GM23338 (cell line): ENCODE results near the gene RPS3A. TPM values are rescaled to one million over a fixed set of nuclear protein-coding genes. Genes with fewer than 3 reads are reported as not detected.

Source experiments
- ATAC-seq: fragments of 200-7000 bp; cut with Tn5 transposase; 3 replicates; pipeline ENCODE4 v1.9.1; 2020
- DNase-seq: peaks from one replicate; pipeline ENCODE4 v3.0.0-alpha.2; 2015; ENCODE audit warnings: low spot score
- H2AFZ ChIP-seq: fragments of 200-600 bp; sonication (generic); 2 replicates; pipeline ENCODE4 v1.8.0; 2016; ENCODE audit warnings: antibody characterized with exemption, mild to moderate bottlenecking, moderate library complexity
- H3F3A ChIP-seq: fragments of 200-600 bp; sonication (generic); replicated peaks from 2 replicates; pipeline ENCODE4 v1.8.0; 2017; ENCODE audit warnings: antibody characterized with exemption, mixed run types, low read depth
- H3K27ac ChIP-seq: fragments of 200-600 bp; sonication (generic); 2 replicates; pipeline ENCODE4 v1.6.1; 2016; ENCODE audit warnings: low read depth
- H3K27me3 ChIP-seq: fragments of 200-600 bp; sonication (generic); 2 replicates; pipeline ENCODE4 v1.8.0; 2016; ENCODE audit warnings: mild to moderate bottlenecking, mixed run types, moderate library complexity; ENCODE audit not compliant: insufficient read depth
- H3K36me3 ChIP-seq: fragments of 200-600 bp; sonication (generic); 2 replicates; pipeline ENCODE4 v1.8.0; 2016; ENCODE audit warnings: mild to moderate bottlenecking; ENCODE audit not compliant: insufficient read depth
- H3K4me1 ChIP-seq: fragments of 200-600 bp; sonication (generic); 2 replicates; pipeline ENCODE4 v1.8.0; 2016; ENCODE audit warnings: mild to moderate bottlenecking, moderate library complexity; ENCODE audit not compliant: insufficient read depth
- H3K4me2 ChIP-seq: fragments of 200-600 bp; sonication (generic); 2 replicates; pipeline ENCODE4 v1.7.1; 2017; ENCODE audit warnings: mixed run types
- H3K4me3 ChIP-seq: fragments of 200-600 bp; sonication (generic); 2 replicates; pipeline ENCODE4 v1.6.1; 2016; ENCODE audit warnings: mixed run types
- H3K79me2 ChIP-seq: fragments of 200-600 bp; sonication (generic); replicated peaks from 2 replicates; pipeline ENCODE4 v1.8.0; 2017; ENCODE audit warnings: mild to moderate bottlenecking; ENCODE audit not compliant: insufficient read depth
- H3K9me2 ChIP-seq: fragments of 200-600 bp; sonication (generic); 2 replicates; pipeline ENCODE4 v1.8.0; 2017; ENCODE audit not compliant: insufficient read depth
- H4K20me1 ChIP-seq: fragments of 200-600 bp; sonication (generic); replicated peaks from 2 replicates; pipeline ENCODE4 v1.8.0; 2017; ENCODE audit warnings: mild to moderate bottlenecking; ENCODE audit not compliant: insufficient read depth
- H3K27ac Mint-ChIP-seq: 2 replicates; pipeline ENCODE4 v1.8.0; 2020; ENCODE audit warnings: inconsistent platforms, mild to moderate bottlenecking, moderate library complexity, mixed read lengths
- H3K27me3 Mint-ChIP-seq: 3 replicates; pipeline ENCODE4 v1.8.0; 2022; ENCODE audit warnings: low read depth, mild to moderate bottlenecking, moderate library complexity, mixed read lengths, inconsistent platforms; ENCODE audit not compliant: insufficient read depth, poor library complexity
- H3K36me3 Mint-ChIP-seq: 3 replicates; pipeline ENCODE4 v1.8.0; 2021; ENCODE audit warnings: low read depth, mild to moderate bottlenecking, inconsistent platforms, moderate library complexity, mixed read lengths
- H3K4me1 Mint-ChIP-seq: 3 replicates; pipeline ENCODE4 v1.8.0; 2020; ENCODE audit warnings: mild to moderate bottlenecking, inconsistent platforms, mixed read lengths
- H3K4me3 Mint-ChIP-seq: 3 replicates; pipeline ENCODE4 v1.8.0; 2021; ENCODE audit warnings: moderate library complexity, mild to moderate bottlenecking, inconsistent platforms, mixed read lengths
- H3K9me3 Mint-ChIP-seq: 3 replicates; pipeline ENCODE4 v1.8.0; 2020; ENCODE audit warnings: moderate library complexity, mild to moderate bottlenecking, inconsistent platforms, mixed read lengths
- CREB1 ChIP-seq: fragments of 250-450 bp; sonication (Bioruptor Pico); IDR thresholded peaks from 2 replicates; pipeline ENCODE4 v1.5.0; 2020; ENCODE audit warnings: low read depth, mild to moderate bottlenecking, moderate library complexity
- CTCF ChIP-seq, 2 experiments: fragments of 200-600 bp in 1 of 2; sonication (generic) in 1 of 2; conservative IDR thresholded peaks; 2 replicates each; pipeline versions ENCODE4 v1.5.1 to v1.6.1; 2016 to 2017; ENCODE audit warnings: antibody characterized with exemption in 2 of 2, low read depth in 2 of 2, mild to moderate bottlenecking in 2 of 2, moderate library complexity in 1 of 2
- EZH2 ChIP-seq: fragments of 200-600 bp; sonication (generic); IDR thresholded peaks from one replicate; pipeline ENCODE4 v1.8.0; 2017; ENCODE audit warnings: antibody characterized with exemption, mild to moderate bottlenecking, low read depth; ENCODE audit not compliant: unreplicated experiment
- EZH2phosphoT487 ChIP-seq: fragments of 200-600 bp; sonication (generic); IDR thresholded peaks from one replicate; pipeline ENCODE4 v1.8.1; 2018; ENCODE audit warnings: antibody characterized with exemption; ENCODE audit not compliant: unreplicated experiment
- JUNB ChIP-seq: IDR thresholded peaks from one replicate; pipeline ENCODE4 v1.6.1; 2016; ENCODE audit warnings: antibody characterized with exemption; ENCODE audit not compliant: unreplicated experiment
- NANOG ChIP-seq: IDR thresholded peaks from 2 replicates; pipeline ENCODE4 v1.6.1; 2016; ENCODE audit warnings: antibody characterized with exemption, borderline replicate concordance
- POLR2AphosphoS5 ChIP-seq: IDR thresholded peaks from 2 replicates; pipeline ENCODE4 v1.6.1; 2016; ENCODE audit warnings: antibody characterized with exemption, low read depth
- STAT1 ChIP-seq: IDR thresholded peaks from one replicate; pipeline ENCODE4 v1.6.1; 2016; ENCODE audit warnings: antibody characterized with exemption; ENCODE audit not compliant: unreplicated experiment
- ZNF114 ChIP-seq: fragments of 250-450 bp; sonication (Bioruptor Pico); IDR thresholded peaks from 2 replicates; pipeline ENCODE4 v1.5.0; 2020; ENCODE audit warnings: mild to moderate bottlenecking, moderate library complexity
- ZNF331 ChIP-seq: fragments of 250-450 bp; sonication (Bioruptor Pico); IDR thresholded peaks from 2 replicates; pipeline ENCODE4 v1.5.0; 2020; ENCODE audit warnings: low read depth, mild to moderate bottlenecking, moderate library complexity
- polyA plus RNA-seq: library from polyadenylated mRNA; unstranded; fragments of >200 nt; fragmentation: Nextera tagmentation; extraction: Ambion mirVana; gene quantifications from 2 replicates; pipeline ENCODE4 v1.2.1, GENCODE V29; 2016
- total RNA-seq: library from RNA; depleted of rRNA; stranded (reverse); fragments of >200 nt; shearing (Covaris generic); gene quantifications from 2 replicates; pipeline ENCODE4 v1.2.3, GENCODE V29; 2014
- TF ChIP-seq, protein P1 (sequence below): IDR thresholded peaks from 2 replicates; pipeline ENCODE4 v1.6.1; 2016; ENCODE audit warnings: antibody characterized with exemption
- TF ChIP-seq, protein P2 (sequence below): fragments of 250-450 bp; sonication (Bioruptor Pico); IDR thresholded peaks from 2 replicates; pipeline ENCODE4 v1.5.0; 2020; ENCODE audit warnings: mild to moderate bottlenecking, moderate library complexity
- TF ChIP-seq, protein P3 (sequence below): IDR thresholded peaks from one replicate; pipeline ENCODE4 v1.6.1; 2018; ENCODE audit warnings: antibody characterized with exemption; ENCODE audit not compliant: unreplicated experiment

Gene RPS3A
- total and polyA plus RNA-seq, 2 experiments from 2014 or later, result 2,486 to 3,506 TPM

DNA sequence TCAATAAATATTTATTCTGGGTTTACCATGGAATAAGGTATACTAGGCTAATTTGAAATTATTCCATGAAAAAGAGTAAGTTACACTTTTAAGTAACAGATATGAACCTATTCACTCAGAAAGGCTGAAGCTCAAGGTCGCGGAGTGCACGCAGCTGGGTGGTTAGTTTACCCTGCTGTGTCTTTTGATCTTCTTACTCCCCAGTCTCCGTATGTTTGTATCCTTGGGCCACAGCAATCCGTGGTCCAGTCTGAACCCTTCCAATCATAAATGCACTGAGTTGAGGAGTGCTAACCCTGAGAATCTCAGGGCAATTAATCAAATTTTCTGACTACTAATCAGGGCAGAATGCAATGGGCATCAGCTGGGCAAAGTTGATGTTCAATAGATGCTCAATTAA, 33.9 kb downstream of the RPS3A start:
- no peaks in the 10 kb centered on the region for H3F3A ChIP-seq

More for the DNA sequence above, 33.9 kb downstream of the RPS3A start:
- TF ChIP-seq JUNB (no peak), CREB1 (CRISPR knock-in tag) (no peak), ZNF114 (CRISPR knock-in tag) (no peak), EZH2phosphoT487 (no peak), EZH2 (no peak), NANOG (no peak), STAT1 (no peak), CTCF (conservative IDR thresholded peaks at IDR 0.05; ENCODE audit: low read depth in 2 of 2) (no peak), POLR2AphosphoS5 (no peak), ZNF331 (CRISPR knock-in tag) (no peak)
- TF ChIP-seq, protein P1, sequence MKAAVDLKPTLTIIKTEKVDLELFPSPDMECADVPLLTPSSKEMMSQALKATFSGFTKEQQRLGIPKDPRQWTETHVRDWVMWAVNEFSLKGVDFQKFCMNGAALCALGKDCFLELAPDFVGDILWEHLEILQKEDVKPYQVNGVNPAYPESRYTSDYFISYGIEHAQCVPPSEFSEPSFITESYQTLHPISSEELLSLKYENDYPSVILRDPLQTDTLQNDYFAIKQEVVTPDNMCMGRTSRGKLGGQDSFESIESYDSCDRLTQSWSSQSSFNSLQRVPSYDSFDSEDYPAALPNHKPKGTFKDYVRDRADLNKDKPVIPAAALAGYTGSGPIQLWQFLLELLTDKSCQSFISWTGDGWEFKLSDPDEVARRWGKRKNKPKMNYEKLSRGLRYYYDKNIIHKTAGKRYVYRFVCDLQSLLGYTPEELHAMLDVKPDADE, result no peak
- TF ChIP-seq, protein P2, sequence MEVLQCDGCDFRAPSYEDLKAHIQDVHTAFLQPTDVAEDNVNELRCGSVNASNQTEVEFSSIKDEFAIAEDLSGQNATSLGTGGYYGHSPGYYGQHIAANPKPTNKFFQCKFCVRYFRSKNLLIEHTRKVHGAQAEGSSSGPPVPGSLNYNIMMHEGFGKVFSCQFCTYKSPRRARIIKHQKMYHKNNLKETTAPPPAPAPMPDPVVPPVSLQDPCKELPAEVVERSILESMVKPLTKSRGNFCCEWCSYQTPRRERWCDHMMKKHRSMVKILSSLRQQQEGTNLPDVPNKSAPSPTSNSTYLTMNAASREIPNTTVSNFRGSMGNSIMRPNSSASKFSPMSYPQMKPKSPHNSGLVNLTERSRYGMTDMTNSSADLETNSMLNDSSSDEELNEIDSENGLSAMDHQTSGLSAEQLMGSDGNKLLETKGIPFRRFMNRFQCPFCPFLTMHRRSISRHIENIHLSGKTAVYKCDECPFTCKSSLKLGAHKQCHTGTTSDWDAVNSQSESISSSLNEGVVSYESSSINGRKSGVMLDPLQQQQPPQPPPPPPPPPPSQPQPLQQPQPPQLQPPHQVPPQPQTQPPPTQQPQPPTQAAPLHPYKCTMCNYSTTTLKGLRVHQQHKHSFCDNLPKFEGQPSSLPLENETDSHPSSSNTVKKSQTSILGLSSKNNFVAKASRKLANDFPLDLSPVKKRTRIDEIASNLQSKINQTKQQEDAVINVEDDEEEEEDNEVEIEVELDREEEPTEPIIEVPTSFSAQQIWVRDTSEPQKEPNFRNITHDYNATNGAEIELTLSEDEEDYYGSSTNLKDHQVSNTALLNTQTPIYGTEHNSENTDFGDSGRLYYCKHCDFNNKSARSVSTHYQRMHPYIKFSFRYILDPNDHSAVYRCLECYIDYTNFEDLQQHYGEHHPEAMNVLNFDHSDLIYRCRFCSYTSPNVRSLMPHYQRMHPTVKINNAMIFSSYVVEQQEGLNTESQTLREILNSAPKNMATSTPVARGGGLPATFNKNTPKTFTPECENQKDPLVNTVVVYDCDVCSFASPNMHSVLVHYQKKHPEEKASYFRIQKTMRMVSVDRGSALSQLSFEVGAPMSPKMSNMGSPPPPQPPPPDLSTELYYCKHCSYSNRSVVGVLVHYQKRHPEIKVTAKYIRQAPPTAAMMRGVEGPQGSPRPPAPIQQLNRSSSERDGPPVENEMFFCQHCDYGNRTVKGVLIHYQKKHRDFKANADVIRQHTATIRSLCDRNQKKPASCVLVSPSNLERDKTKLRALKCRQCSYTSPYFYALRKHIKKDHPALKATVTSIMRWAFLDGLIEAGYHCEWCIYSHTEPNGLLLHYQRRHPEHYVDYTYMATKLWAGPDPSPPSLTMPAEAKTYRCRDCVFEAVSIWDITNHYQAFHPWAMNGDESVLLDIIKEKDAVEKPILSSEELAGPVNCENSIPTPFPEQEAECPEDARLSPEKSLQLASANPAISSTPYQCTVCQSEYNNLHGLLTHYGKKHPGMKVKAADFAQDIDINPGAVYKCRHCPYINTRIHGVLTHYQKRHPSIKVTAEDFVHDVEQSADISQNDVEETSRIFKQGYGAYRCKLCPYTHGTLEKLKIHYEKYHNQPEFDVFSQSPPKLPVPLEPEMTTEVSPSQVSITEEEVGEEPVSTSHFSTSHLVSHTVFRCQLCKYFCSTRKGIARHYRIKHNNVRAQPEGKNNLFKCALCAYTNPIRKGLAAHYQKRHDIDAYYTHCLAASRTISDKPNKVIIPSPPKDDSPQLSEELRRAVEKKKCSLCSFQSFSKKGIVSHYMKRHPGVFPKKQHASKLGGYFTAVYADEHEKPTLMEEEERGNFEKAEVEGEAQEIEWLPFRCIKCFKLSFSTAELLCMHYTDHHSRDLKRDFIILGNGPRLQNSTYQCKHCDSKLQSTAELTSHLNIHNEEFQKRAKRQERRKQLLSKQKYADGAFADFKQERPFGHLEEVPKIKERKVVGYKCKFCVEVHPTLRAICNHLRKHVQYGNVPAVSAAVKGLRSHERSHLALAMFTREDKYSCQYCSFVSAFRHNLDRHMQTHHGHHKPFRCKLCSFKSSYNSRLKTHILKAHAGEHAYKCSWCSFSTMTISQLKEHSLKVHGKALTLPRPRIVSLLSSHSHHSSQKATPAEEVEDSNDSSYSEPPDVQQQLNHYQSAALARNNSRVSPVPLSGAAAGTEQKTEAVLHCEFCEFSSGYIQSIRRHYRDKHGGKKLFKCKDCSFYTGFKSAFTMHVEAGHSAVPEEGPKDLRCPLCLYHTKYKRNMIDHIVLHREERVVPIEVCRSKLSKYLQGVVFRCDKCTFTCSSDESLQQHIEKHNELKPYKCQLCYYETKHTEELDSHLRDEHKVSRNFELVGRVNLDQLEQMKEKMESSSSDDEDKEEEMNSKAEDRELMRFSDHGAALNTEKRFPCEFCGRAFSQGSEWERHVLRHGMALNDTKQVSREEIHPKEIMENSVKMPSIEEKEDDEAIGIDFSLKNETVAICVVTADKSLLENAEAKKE (CRISPR knock-in tag), result no peak
- TF ChIP-seq, protein P3, sequence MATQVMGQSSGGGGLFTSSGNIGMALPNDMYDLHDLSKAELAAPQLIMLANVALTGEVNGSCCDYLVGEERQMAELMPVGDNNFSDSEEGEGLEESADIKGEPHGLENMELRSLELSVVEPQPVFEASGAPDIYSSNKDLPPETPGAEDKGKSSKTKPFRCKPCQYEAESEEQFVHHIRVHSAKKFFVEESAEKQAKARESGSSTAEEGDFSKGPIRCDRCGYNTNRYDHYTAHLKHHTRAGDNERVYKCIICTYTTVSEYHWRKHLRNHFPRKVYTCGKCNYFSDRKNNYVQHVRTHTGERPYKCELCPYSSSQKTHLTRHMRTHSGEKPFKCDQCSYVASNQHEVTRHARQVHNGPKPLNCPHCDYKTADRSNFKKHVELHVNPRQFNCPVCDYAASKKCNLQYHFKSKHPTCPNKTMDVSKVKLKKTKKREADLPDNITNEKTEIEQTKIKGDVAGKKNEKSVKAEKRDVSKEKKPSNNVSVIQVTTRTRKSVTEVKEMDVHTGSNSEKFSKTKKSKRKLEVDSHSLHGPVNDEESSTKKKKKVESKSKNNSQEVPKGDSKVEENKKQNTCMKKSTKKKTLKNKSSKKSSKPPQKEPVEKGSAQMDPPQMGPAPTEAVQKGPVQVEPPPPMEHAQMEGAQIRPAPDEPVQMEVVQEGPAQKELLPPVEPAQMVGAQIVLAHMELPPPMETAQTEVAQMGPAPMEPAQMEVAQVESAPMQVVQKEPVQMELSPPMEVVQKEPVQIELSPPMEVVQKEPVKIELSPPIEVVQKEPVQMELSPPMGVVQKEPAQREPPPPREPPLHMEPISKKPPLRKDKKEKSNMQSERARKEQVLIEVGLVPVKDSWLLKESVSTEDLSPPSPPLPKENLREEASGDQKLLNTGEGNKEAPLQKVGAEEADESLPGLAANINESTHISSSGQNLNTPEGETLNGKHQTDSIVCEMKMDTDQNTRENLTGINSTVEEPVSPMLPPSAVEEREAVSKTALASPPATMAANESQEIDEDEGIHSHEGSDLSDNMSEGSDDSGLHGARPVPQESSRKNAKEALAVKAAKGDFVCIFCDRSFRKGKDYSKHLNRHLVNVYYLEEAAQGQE, result no peak
- Histone ChIP-seq H3K4me3 (no peak overlapping the region), H3K36me3 (peaks cover under 1% of the 10 kb centered on the region; the same call in 1 of the 2 replicates), H3K4me2 (no peak overlapping the region), H3K27ac (no peak overlapping the region), H2AFZ (no peak overlapping the region), H4K20me1 (no peaks in the 10 kb centered on the region), H3K79me2 (no peaks in the 10 kb centered on the region), H3K4me1 (0 out of 2 replicates have a peak, but pooled peaks cover 3% of the 10 kb centered on the region), H3K9me2 (no peaks in the 10 kb centered on the region), H3K27me3 (no peaks in the 10 kb centered on the region)
- Mint-ChIP-seq H3K9me3 (no peaks in the 10 kb centered on the region), H3K27ac (no peak overlapping the region), H3K27me3 (no peaks in the 10 kb centered on the region), H3K4me1 (peaks cover 2% of the 10 kb centered on the region; the same call in 2 of the 3 replicates), H3K36me3 (peaks cover 26% of the 10 kb centered on the region; the same call in 2 of the 3 replicates), H3K4me3 (no peak overlapping the region)
- DNase-seq, result no peak
- no peak for ATAC-seq
